Measurements from ENCODE around the gene SSC5D.

The SSC5D gene

DNA sequence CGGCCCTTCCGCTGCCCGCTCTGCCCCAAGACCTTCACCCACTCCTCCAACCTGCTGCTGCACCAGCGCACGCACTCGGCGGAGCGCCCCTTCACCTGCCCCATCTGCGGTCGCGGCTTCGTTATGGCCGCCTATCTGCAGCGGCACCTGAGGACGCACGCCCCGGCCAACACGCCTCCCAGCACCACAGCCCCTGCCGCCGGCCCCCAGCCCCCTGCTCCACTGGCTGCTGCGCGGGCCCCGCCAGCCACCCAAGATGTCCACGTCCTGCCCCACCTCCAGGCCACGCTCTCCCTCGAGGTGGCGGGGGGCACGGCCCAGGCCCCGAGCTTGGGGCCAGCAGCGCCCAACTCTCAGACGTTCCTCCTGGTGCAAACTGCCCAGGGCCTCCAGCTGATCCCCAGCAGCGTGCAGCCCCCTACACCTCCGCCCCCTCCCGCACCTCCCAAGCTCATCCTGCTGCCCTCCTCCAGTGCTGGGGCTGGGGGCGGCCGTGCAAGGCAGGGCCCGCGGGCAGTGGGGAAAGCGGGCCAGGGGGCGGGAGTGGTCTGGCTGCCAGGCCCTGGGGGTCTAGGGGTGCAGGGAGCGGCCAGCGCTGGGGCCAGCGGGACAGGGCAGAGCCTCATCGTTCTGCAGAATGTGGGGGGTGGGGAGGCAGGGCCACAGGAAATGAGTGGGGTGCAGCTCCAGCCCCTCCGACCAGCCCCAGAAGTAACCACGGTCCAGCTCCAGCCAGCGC, 5.1 kb upstream of the SSC5D start:
- Histone ChIP-seq H3K36me3 (ENCODE audit: insufficient read depth, low read length) (no peaks in the 10 kb centered on the region), H3K27me3 (ENCODE audit: insufficient read depth, low read length) (no peaks in the 10 kb centered on the region), H3K4me3 (ENCODE audit: low read depth, low read length) (no peak overlapping the region), H3K4me1 (ENCODE audit: control insufficient read depth, insufficient read depth, low read length, unreplicated experiment) (peaks cover 25% of the 10 kb centered on the region), H3K27ac (ENCODE audit: low read depth, low read length) (no peak overlapping the region), H3K79me2 (ENCODE audit: control insufficient read depth, insufficient read depth, low read length, unreplicated experiment) (peaks cover 7% of the 10 kb centered on the region), H2AFZ (ENCODE audit: low read length, unreplicated experiment) (no peak overlapping the region)

GRCh38 chr19:55483706-55484592, 4.3 kb upstream of the SSC5D start:
- Histone ChIP-seq H3K4me1 (ENCODE audit: control insufficient read depth, insufficient read depth, low read length, unreplicated experiment) (peaks cover 28% of the 10 kb centered on the region), H3K4me3 (ENCODE audit: low read depth, low read length) (peak overlapping the region; percentile 83), H3K36me3 (ENCODE audit: insufficient read depth, low read length) (no peaks in the 10 kb centered on the region), H2AFZ (ENCODE audit: low read length, unreplicated experiment) (no peak overlapping the region), H3K27me3 (ENCODE audit: insufficient read depth, low read length) (no peaks in the 10 kb centered on the region), H3K27ac (ENCODE audit: low read depth, low read length) (no peak overlapping the region), H3K79me2 (ENCODE audit: control insufficient read depth, insufficient read depth, low read length, unreplicated experiment) (peaks cover 5% of the 10 kb centered on the region)

DNA sequence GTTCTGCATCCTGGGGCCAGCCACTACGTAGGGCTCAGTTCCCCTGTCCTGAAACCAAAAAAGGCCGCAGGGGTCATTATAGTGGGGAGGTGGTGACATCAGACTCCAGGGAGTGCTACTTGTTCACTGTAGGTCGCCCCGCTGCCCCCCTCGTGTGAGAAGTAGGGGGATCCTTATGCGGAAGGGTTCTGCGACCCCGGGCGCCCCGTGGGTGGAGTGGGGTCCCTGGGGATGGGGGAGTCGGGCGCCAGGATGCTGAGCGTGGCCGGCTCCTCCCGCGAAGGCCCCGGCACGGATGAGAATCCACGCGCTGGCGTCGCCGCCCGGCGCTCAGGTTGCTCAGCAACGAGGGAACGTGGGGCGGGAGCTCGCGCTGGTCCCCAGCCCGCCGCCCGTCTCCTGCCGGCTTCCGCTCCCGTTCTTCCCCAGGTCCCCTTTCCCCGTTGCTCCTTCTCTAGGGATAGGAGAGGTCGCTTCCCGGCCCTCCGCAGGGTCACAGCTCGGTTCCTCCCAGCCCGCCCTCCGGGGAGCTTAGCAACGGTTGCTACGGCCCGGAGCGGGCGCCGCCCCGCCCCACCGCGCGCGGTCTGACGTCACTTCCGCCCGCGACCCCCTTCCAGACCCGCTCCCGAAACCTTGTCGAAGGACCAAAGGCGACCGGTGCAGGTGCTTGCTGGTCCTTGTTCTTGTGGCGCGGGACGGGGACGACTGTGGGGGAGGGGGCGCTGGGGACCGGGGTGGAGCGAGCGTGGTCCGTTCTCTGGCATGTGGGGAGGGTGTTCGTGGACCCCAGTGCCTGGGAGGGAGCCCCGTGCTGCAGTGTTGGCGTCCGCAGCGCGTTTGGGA, 3.4 kb upstream of the SSC5D start, which contains the start of gene NAT14:
NAT14 (plus strand) TSS at position 596 of the 846 bp plus-strand sequence. CDS start 521 bp downstream, outside the sequence.
- Histone ChIP-seq H3K4me3 (ENCODE audit: low read depth, low read length) (peak within 1 kb of the TSS; percentile 83), H3K79me2 (ENCODE audit: control insufficient read depth, insufficient read depth, low read length, unreplicated experiment) (peaks cover 5% of the 10 kb centered on the region), H3K4me1 (ENCODE audit: control insufficient read depth, insufficient read depth, low read length, unreplicated experiment) (peaks cover 28% of the 10 kb centered on the region), H3K36me3 (ENCODE audit: insufficient read depth, low read length) (no peaks in the 10 kb centered on the region), H2AFZ (ENCODE audit: low read length, unreplicated experiment) (peak within 1 kb of the TSS; percentile 45), H3K27me3 (ENCODE audit: insufficient read depth, low read length) (no peaks in the 10 kb centered on the region), H3K27ac (ENCODE audit: low read depth, low read length) (peak within 1 kb of the TSS; percentile 87)

DNA sequence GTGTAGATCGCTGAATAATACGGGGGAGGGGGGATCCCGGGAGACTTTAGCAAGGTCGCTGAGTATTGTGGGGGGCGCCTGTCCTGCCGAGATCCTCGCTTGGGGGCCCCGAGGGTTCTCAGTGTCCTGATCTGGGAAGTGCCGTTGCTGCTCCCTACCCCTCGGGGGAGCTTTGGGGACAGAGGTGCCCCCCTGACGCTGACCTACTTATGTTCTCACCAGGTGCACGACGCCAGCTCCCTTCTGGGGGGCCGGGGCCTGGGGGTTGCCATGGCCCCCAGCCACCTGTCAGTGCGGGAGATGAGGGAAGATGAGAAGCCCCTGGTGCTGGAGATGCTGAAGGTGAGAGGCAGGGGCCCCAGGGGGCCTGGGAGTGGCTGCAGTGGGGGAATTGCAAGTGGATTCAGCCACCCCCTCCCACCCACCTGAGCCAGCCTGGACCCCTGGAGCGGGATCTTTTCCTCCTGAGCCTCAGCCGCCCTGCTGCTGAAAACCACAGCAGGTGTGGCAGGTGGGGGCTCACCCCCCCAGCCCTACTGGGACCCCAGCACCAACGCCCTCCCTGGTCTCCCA, 2.7 kb upstream of the SSC5D start:
- H3K27me3 ChIP-seq (ENCODE audit: insufficient read depth, low read length): no peaks in the 10 kb centered on the region
- no peak overlapping the region for H2AFZ ChIP-seq (ENCODE audit: low read length, unreplicated experiment)
- peaks cover 5% of the 10 kb centered on the region for H3K79me2 ChIP-seq (ENCODE audit: control insufficient read depth, insufficient read depth, low read length, unreplicated experiment)
- H3K36me3 ChIP-seq (ENCODE audit: insufficient read depth, low read length): no peaks in the 10 kb centered on the region
- H3K27ac ChIP-seq (ENCODE audit: low read depth, low read length): peak overlapping the region; percentile 87
- H3K4me1 ChIP-seq (ENCODE audit: control insufficient read depth, insufficient read depth, low read length, unreplicated experiment): peaks cover 28% of the 10 kb centered on the region
- H3K4me3 ChIP-seq (ENCODE audit: low read depth, low read length): peak overlapping the region; percentile 83

GRCh38 chr19:55486043-55486970, 1.9 kb upstream of the SSC5D start:
- Histone ChIP-seq H3K27me3 (ENCODE audit: insufficient read depth, low read length) (no peaks in the 10 kb centered on the region), H3K79me2 (ENCODE audit: control insufficient read depth, insufficient read depth, low read length, unreplicated experiment) (peaks cover 5% of the 10 kb centered on the region), H3K27ac (ENCODE audit: low read depth, low read length) (peak overlapping the region; percentile 87), H2AFZ (ENCODE audit: low read length, unreplicated experiment) (no peak overlapping the region), H3K4me1 (ENCODE audit: control insufficient read depth, insufficient read depth, low read length, unreplicated experiment) (peaks cover 28% of the 10 kb centered on the region), H3K36me3 (ENCODE audit: insufficient read depth, low read length) (no peaks in the 10 kb centered on the region), H3K4me3 (ENCODE audit: low read depth, low read length) (peak overlapping the region; percentile 83)

GRCh38 chr19:55486971-55487923, 989 bp upstream of the SSC5D start:
- Histone ChIP-seq H3K4me1 (ENCODE audit: control insufficient read depth, insufficient read depth, low read length, unreplicated experiment) (peaks cover 28% of the 10 kb centered on the region), H3K4me3 (ENCODE audit: low read depth, low read length) (peak overlapping the region; percentile 83), H3K79me2 (ENCODE audit: control insufficient read depth, insufficient read depth, low read length, unreplicated experiment) (peaks cover 5% of the 10 kb centered on the region), H2AFZ (ENCODE audit: low read length, unreplicated experiment) (no peak overlapping the region), H3K27ac (ENCODE audit: low read depth, low read length) (peak overlapping the region; percentile 87), H3K36me3 (ENCODE audit: insufficient read depth, low read length) (no peaks in the 10 kb centered on the region), H3K27me3 (ENCODE audit: insufficient read depth, low read length) (no peaks in the 10 kb centered on the region)

DNA sequence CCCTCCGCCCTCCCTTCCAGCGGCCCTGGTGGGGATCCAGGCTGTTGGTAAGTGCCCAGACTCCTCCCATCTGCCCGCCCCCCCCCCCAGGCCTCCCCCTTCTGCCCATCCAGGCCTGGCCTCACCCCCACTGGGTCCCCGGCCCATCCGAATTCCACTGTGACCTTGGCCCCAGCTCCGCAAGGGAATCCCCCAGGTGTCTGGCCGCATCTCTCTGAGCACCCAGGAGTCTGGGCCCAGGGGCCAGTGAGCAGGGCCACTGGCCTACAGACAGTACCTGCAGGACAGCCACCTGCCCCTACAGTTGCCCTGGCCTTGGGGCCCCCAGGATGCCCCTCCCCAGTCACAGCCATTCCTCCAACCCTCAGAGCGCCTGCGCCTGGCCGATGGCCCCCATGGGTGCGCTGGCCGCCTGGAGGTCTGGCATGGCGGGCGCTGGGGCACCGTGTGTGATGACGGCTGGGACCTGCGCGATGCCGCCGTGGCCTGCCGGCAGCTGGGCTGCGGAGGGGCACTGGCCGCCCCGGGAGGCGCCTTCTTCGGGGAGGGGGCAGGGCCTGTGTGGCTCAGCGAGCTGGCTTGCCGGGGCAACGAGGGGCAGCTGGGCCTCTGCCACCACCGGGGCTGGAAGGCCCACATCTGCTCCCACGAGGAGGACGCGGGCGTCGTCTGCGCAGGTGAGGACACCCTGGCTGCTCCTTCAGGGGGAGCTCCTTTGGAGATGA, 912 bp downstream of the SSC5D start:
- no peaks in the 10 kb centered on the region for H3K27me3 ChIP-seq (ENCODE audit: insufficient read depth, low read length)
- no peak overlapping the region for H3K27ac ChIP-seq (ENCODE audit: low read depth, low read length)
- H3K4me1 ChIP-seq (ENCODE audit: control insufficient read depth, insufficient read depth, low read length, unreplicated experiment): peaks cover 40% of the 10 kb centered on the region
- no peaks in the 10 kb centered on the region for H3K36me3 ChIP-seq (ENCODE audit: insufficient read depth, low read length)
- H3K79me2 ChIP-seq (ENCODE audit: control insufficient read depth, insufficient read depth, low read length, unreplicated experiment): peaks cover 5% of the 10 kb centered on the region
- H3K4me3 ChIP-seq (ENCODE audit: low read depth, low read length): no peak overlapping the region
- H2AFZ ChIP-seq (ENCODE audit: low read length, unreplicated experiment): no peak overlapping the region

- H3K4me3 ChIP-seq (ENCODE audit: low read depth, low read length): no peak overlapping the region
- H3K36me3 ChIP-seq (ENCODE audit: insufficient read depth, low read length): no peaks in the 10 kb centered on the region
- H3K27me3 ChIP-seq (ENCODE audit: insufficient read depth, low read length): no peaks in the 10 kb centered on the region
- no peak overlapping the region for H3K27ac ChIP-seq (ENCODE audit: low read depth, low read length)
- H2AFZ ChIP-seq (ENCODE audit: low read length, unreplicated experiment): no peak overlapping the region
- peaks cover 8% of the 10 kb centered on the region for H3K79me2 ChIP-seq (ENCODE audit: control insufficient read depth, insufficient read depth, low read length, unreplicated experiment)
- H3K4me1 ChIP-seq (ENCODE audit: control insufficient read depth, insufficient read depth, low read length, unreplicated experiment): peaks cover 42% of the 10 kb centered on the region
Observed at GRCh38 chr19:55489711-55490477, 1.7 kb downstream of the SSC5D start.

Measured in ACC112 (cell line).